Measurements from ENCODE around the gene MTHFD1L.

DNA sequence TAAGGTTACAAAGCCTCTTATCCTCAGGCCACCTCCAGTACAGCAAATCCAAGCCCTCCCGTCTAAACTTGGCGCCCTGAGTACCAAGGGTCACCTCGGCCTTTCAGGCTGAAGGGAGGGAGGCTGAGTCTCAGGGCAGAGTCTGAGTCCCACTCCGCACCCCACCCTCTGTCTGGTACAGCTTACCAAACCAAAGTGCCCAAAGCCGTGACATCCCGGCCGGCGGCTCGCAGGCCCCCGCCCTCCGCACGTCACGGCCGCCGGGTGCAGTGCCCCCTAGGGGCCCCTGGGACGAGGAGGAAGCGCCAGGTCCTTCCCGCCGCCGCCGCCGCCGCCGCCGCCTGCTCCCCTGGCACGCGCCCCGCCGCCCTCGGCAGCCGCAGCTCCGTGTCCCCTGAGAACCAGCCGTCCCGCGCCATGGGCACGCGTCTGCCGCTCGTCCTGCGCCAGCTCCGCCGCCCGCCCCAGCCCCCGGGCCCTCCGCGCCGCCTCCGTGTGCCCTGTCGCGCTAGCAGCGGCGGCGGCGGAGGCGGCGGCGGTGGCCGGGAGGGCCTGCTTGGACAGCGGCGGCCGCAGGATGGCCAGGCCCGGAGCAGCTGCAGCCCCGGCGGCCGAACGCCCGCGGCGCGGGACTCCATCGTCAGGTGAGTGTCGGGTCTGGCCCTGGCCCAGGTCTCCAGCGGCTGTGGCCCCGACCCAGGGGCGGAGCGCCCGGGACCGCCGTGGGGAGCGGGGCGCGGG, at the start of gene MTHFD1L:
- TF ChIP-seq, protein P1, sequence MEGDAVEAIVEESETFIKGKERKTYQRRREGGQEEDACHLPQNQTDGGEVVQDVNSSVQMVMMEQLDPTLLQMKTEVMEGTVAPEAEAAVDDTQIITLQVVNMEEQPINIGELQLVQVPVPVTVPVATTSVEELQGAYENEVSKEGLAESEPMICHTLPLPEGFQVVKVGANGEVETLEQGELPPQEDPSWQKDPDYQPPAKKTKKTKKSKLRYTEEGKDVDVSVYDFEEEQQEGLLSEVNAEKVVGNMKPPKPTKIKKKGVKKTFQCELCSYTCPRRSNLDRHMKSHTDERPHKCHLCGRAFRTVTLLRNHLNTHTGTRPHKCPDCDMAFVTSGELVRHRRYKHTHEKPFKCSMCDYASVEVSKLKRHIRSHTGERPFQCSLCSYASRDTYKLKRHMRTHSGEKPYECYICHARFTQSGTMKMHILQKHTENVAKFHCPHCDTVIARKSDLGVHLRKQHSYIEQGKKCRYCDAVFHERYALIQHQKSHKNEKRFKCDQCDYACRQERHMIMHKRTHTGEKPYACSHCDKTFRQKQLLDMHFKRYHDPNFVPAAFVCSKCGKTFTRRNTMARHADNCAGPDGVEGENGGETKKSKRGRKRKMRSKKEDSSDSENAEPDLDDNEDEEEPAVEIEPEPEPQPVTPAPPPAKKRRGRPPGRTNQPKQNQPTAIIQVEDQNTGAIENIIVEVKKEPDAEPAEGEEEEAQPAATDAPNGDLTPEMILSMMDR (IDR thresholded peaks at IDR 0.05): peak; percentile 45 to 51 (median 50)
- no peak for TF ChIP-seq POLR2A (IDR thresholded peaks at IDR 0.05)
